ENCODE results near the gene NRDE2.
"Not testable (repeated sequence)": the region's sequence is repeated elsewhere in the genome, so short reads cannot be mapped to it uniquely, and the experiment has no call there.

NRDE2 gene

GRCh38 chr14:90355540-90356518, 24.1 kb upstream of the NRDE2 start:
- H3K27ac Mint-ChIP-seq = no peak overlapping the region
- peaks cover 13% of the 10 kb centered on the region for H3K27me3 Mint-ChIP-seq
- no peak for DNase-seq
- no peaks in the 10 kb centered on the region for H3K9me3 Mint-ChIP-seq
- no peaks in the 10 kb centered on the region for H3K36me3 Mint-ChIP-seq (ENCODE audit: low read depth)
- H3K4me1 Mint-ChIP-seq (ENCODE audit: low read depth) = no peaks in the 10 kb centered on the region
- no peak overlapping the region for H3K4me3 Mint-ChIP-seq

GRCh38 chr14:90354551-90355298, 23.0 kb upstream of the NRDE2 start:
- H3K9me3 Mint-ChIP-seq = no peaks in the 10 kb centered on the region
- no peak overlapping the region for H3K4me3 Mint-ChIP-seq
- no peak overlapping the region for H3K27ac Mint-ChIP-seq
- H3K27me3 Mint-ChIP-seq = peaks cover 14% of the 10 kb centered on the region
- H3K36me3 Mint-ChIP-seq (ENCODE audit: low read depth) = no peaks in the 10 kb centered on the region
- H3K4me1 Mint-ChIP-seq (ENCODE audit: low read depth) = peaks cover 3% of the 10 kb centered on the region
- no peak for DNase-seq

DNA sequence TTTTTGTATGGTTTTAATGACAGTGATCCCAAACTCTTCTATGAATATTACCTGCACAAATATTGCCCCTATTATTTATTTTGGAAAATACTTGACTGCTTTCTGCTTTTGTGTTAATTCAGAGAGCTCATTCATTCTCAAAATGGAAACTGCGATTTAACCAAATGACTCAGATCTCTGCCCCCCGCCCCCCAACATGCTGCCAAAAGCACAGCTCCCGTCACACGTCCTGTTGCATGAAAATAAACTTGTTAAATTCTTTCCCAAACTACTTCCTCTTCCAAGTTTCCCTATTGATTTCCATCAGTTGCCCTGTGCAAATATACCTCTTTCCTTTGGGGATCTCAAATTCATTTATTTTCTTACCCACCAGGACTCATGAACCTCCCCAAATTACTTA, 18.0 kb upstream of the NRDE2 start:
- no peaks in the 10 kb centered on the region for H3K36me3 Mint-ChIP-seq (ENCODE audit: low read depth)
- no peak overlapping the region for H3K27ac Mint-ChIP-seq
- no peaks in the 10 kb centered on the region for H3K9me3 Mint-ChIP-seq
- H3K27me3 Mint-ChIP-seq = peaks cover 3% of the 10 kb centered on the region
- peaks cover 5% of the 10 kb centered on the region for H3K4me1 Mint-ChIP-seq (ENCODE audit: low read depth)
- no peak for DNase-seq
- no peak overlapping the region for H3K4me3 Mint-ChIP-seq

- no peaks in the 10 kb centered on the region for H3K9me3 Mint-ChIP-seq
- peaks cover 3% of the 10 kb centered on the region for H3K27me3 Mint-ChIP-seq
- H3K36me3 Mint-ChIP-seq (ENCODE audit: low read depth) = no peaks in the 10 kb centered on the region
- no peak overlapping the region for H3K27ac Mint-ChIP-seq
- no peak overlapping the region for H3K4me3 Mint-ChIP-seq
- peaks cover 5% of the 10 kb centered on the region for H3K4me1 Mint-ChIP-seq (ENCODE audit: low read depth)
- DNase-seq = no peak
Observed at GRCh38 chr14:90348270-90348669, 16.5 kb upstream of the NRDE2 start.

- H3K27ac Mint-ChIP-seq = no peak overlapping the region
- peaks cover 5% of the 10 kb centered on the region for H3K4me1 Mint-ChIP-seq (ENCODE audit: low read depth)
- no peaks in the 10 kb centered on the region for H3K27me3 Mint-ChIP-seq
- H3K9me3 Mint-ChIP-seq = no peaks in the 10 kb centered on the region
- DNase-seq = no peak
- no peak overlapping the region for H3K4me3 Mint-ChIP-seq
- H3K36me3 Mint-ChIP-seq (ENCODE audit: low read depth) = no peaks in the 10 kb centered on the region
Observed at GRCh38 chr14:90345239-90345557, 13.5 kb upstream of the NRDE2 start.

GRCh38 chr14:90344331-90345238, 12.8 kb upstream of the NRDE2 start:
- no peak overlapping the region for H3K4me3 Mint-ChIP-seq
- peaks cover 5% of the 10 kb centered on the region for H3K27me3 Mint-ChIP-seq
- no peaks in the 10 kb centered on the region for H3K36me3 Mint-ChIP-seq (ENCODE audit: low read depth)
- peaks cover under 1% of the 10 kb centered on the region for H3K4me1 Mint-ChIP-seq (ENCODE audit: low read depth)
- no peak for DNase-seq
- H3K27ac Mint-ChIP-seq = no peak overlapping the region
- no peaks in the 10 kb centered on the region for H3K9me3 Mint-ChIP-seq

DNA sequence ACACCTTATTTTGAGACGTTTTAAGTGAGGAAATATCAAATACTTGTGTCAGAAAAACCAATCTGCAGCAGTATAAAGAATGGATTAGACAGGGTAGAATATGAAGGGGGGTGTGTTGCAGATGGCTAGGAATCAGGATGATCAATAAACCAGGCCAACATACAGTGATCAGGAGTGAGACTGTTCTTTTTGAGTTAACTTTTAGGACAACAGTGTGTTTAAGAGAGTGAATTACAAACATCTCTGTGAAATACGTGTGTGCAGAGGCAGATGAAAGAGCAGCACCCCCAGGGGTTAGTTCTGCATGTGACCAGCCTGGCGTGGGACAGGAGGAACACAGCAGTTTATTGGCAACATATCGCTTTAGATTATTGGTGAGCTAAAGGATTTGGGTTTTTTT, 10.6 kb upstream of the NRDE2 start:
- Mint-ChIP-seq H3K4me3 (no peak overlapping the region), H3K9me3 (no peaks in the 10 kb centered on the region), H3K27me3 (peaks cover 15% of the 10 kb centered on the region), H3K4me1 (ENCODE audit: low read depth) (no peaks in the 10 kb centered on the region), H3K36me3 (ENCODE audit: low read depth) (no peaks in the 10 kb centered on the region), H3K27ac (no peak overlapping the region)
- no peak for DNase-seq

- DNase-seq = no peak
- Mint-ChIP-seq H3K4me1 (ENCODE audit: low read depth) (no peaks in the 10 kb centered on the region), H3K9me3 (no peaks in the 10 kb centered on the region), H3K4me3 (no peak overlapping the region), H3K27ac (no peak overlapping the region), H3K27me3 (peaks cover 21% of the 10 kb centered on the region), H3K36me3 (ENCODE audit: low read depth) (no peaks in the 10 kb centered on the region)
Observed at GRCh38 chr14:90341784-90342183, 10.0 kb upstream of the NRDE2 start.

DNA sequence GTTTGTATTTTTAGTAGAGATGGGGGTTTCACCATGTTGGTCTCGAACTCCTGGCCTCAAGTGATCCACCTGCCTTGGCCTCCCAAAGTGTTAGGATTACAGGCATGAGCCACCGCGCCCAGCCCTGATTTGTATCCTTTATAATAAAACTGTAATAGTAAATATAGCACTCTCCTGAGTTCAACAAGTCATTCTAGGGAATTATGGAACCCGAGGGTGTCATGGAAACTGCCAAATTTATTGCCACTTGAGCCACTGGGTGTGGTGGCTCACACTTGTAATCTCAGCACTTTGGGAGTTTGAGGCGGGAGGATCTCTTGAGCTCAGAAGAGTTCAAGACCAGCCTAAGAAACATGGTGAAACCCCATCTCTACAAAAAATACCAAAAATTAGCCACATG, 9.5 kb upstream of the NRDE2 start:
- H3K4me3 Mint-ChIP-seq; H3K27ac Mint-ChIP-seq; H3K9me3 Mint-ChIP-seq; H3K4me1 Mint-ChIP-seq (ENCODE audit: low read depth); H3K36me3 Mint-ChIP-seq (ENCODE audit: low read depth); DNase-seq: not testable (repeated sequence)
- H3K27me3 Mint-ChIP-seq = peaks cover 25% of the 10 kb centered on the region

GRCh38 chr14:90336985-90337384, 5.2 kb upstream of the NRDE2 start:
- DNase-seq = no peak
- Mint-ChIP-seq H3K27ac (no peak overlapping the region), H3K4me1 (ENCODE audit: low read depth) (peaks cover 7% of the 10 kb centered on the region), H3K36me3 (ENCODE audit: low read depth) (no peaks in the 10 kb centered on the region), H3K9me3 (no peaks in the 10 kb centered on the region), H3K4me3 (no peak overlapping the region), H3K27me3 (peaks cover 36% of the 10 kb centered on the region)

DNA sequence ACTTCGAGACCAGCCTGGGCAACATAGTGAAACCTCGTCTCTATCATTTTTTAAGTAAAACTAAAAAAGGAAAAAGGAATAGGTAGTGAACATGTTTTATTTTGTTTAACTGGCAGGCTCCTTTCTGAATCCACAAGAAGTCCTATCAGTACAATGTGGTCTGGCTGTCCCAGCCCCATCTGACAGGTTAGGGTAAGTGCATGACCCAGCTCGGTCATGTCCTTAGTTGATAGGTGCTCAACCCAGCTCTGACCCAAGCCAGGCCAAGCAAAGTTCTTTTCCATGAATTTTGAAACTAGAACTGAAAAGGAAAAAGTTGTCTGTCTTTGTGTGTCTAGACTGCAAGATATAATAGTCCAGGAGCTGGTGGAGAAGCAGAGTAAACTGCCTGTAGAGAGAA, 4.7 kb upstream of the NRDE2 start:
- no peak overlapping the region for H3K27ac Mint-ChIP-seq
- DNase-seq = no peak
- H3K27me3 Mint-ChIP-seq = peaks cover 36% of the 10 kb centered on the region

DNA sequence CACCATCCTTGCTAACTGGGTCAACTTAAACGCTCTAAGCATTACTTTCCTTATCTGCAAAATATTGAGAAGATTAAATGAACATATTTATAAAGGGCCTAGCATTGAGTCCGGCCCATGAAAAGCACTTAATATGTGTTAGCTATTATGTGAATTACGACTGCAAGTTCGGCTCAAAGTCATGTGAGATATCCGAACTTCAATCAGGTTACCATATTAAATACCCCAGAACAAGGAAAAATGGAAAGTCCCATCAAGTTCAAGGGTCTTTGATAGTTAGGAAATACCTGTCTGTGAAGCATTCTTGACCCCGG, 487 bp upstream of the NRDE2 start:
- H3K27me3 Mint-ChIP-seq = peaks cover 20% of the 10 kb centered on the region
- peaks cover 31% of the 10 kb centered on the region for H3K4me1 Mint-ChIP-seq (ENCODE audit: low read depth)
- peaks cover 23% of the 10 kb centered on the region for H3K36me3 Mint-ChIP-seq (ENCODE audit: low read depth)
- peak overlapping the region; percentile 93 for H3K4me3 Mint-ChIP-seq
- DNase-seq = no peak
- H3K27ac Mint-ChIP-seq = peak overlapping the region; percentile 95
- H3K9me3 Mint-ChIP-seq = no peaks in the 10 kb centered on the region

More for the DNA sequence above, 4.7 kb upstream of the NRDE2 start:
- Mint-ChIP-seq H3K36me3 (ENCODE audit: low read depth) (peaks cover 5% of the 10 kb centered on the region), H3K4me1 (ENCODE audit: low read depth) (peaks cover 9% of the 10 kb centered on the region), H3K9me3 (no peaks in the 10 kb centered on the region), H3K4me3 (no peak overlapping the region)

DNA sequence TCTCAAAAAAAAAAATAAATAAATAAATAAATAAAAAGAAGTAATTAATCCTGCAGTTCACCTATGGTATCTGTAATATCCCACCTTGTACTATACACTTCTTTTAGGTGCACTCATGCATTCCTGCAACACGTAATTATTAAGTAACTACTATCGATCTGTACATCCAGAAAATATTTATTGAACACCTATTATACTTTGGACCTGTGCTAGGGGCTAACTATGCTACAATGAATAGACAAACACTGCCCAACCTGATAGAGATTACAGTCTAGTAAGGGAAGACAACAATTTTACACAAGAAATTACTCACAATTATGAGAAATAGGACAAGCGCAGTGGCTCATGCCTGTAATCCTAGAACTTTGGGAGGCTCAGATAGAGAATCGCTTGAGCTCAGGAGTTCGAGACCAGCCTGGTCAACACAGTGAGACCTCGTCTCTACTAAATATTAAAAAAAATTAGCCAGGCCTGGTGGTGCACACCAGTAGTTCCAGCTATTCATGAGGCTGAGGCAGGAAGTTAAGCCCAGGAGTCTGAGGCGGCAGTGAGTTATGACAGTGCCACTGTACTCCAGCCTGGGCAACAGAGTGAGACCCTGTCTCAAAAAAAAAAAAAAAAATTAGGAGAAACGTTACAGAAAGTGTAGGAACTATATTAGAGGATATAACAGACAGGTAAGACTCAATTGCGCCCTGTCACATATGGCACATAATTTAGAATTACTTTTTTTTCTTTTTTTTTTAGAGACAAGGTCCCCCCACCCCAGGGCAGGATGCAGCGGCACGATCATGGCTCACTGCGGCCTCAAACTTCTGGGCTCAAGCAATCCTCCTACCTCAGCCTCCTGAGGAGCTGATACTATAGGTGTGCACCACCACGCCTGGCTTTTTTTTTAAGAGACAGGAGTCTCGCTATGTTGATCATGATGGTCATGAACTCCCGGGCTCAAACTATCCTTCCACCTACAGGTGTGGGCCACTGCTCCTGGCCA, 1.2 kb downstream of the NRDE2 start:
- Mint-ChIP-seq H3K4me3 (peak overlapping the region; percentile 93), H3K27me3 (peaks cover 7% of the 10 kb centered on the region), H3K9me3 (no peaks in the 10 kb centered on the region), H3K36me3 (ENCODE audit: low read depth) (peaks cover 33% of the 10 kb centered on the region), H3K27ac (peak overlapping the region; percentile 95), H3K4me1 (ENCODE audit: low read depth) (peaks cover 31% of the 10 kb centered on the region)
- no peak for DNase-seq

Measured in activated T-cell treated with anti-CD3 and anti-CD28 coated beads, Interleukin-2, amount 50 U/mL, for 24 hours (primary cell).